H9 (cell line): ENCODE measurements around the gene HS3ST4. TPM values are rescaled to one million over a fixed set of nuclear protein-coding genes. Genes with fewer than 3 reads are reported as not detected.

Experiments
- DNase-seq: peaks from one replicate; pipeline ENCODE4 v3.0.0-alpha.2; 2017
- H2AFZ ChIP-seq: one replicate; pipeline ENCODE4 v1.6.1; 2013; ENCODE audit warnings: mild to moderate bottlenecking, low read length, control low read depth, moderate library complexity
- H2AK5ac ChIP-seq: 2 replicates; pipeline ENCODE4 v1.6.1; 2013; ENCODE audit warnings: low read length, control low read depth, mixed read lengths; ENCODE audit not compliant: insufficient read length
- H2BK120ac ChIP-seq: one replicate; pipeline ENCODE4 v1.6.1; 2013; ENCODE audit warnings: low read depth, mild to moderate bottlenecking, low read length, control low read depth, inconsistent platforms; ENCODE audit not compliant: poor library complexity, severe bottlenecking
- H2BK12ac ChIP-seq: 2 replicates; pipeline ENCODE4 v1.6.1; 2013; ENCODE audit warnings: low read length, control low read depth, mixed read lengths, low read depth; ENCODE audit not compliant: insufficient read length
- H2BK15ac ChIP-seq: 2 replicates; pipeline ENCODE4 v1.6.1; 2013; ENCODE audit warnings: low read depth, low read length, control low read depth
- H2BK20ac ChIP-seq: one replicate; pipeline ENCODE4 v1.6.1; 2013; ENCODE audit warnings: low read depth, mild to moderate bottlenecking, low read length, control low read depth, inconsistent platforms; ENCODE audit not compliant: poor library complexity, severe bottlenecking
- H2BK5ac ChIP-seq: 2 replicates; pipeline ENCODE4 v1.6.1; 2013; ENCODE audit warnings: low read length, control low read depth, mixed read lengths; ENCODE audit not compliant: insufficient read length
- H3K14ac ChIP-seq: 2 replicates; pipeline ENCODE4 v1.6.1; 2013; ENCODE audit warnings: low read length, control low read depth; ENCODE audit not compliant: insufficient read depth
- H3K18ac ChIP-seq: 2 replicates; pipeline ENCODE4 v1.6.1; 2013; ENCODE audit warnings: low read depth, mild to moderate bottlenecking, mixed read lengths, low read length, control low read depth; ENCODE audit not compliant: insufficient read length
- H3K23ac ChIP-seq: 2 replicates; pipeline ENCODE4 v1.6.1; 2013; ENCODE audit warnings: low read length, control low read depth, mixed read lengths, low read depth; ENCODE audit not compliant: insufficient read length
- H3K23me2 ChIP-seq: 2 replicates; pipeline ENCODE4 v1.6.1; 2013; ENCODE audit warnings: low read depth, mild to moderate bottlenecking, mixed read lengths, low read length, control low read depth; ENCODE audit not compliant: insufficient read length, poor library complexity, severe bottlenecking
- H3K27ac ChIP-seq: 2 replicates; pipeline ENCODE4 v1.5.1; 2013; ENCODE audit warnings: low read length, control low read depth, mixed read lengths, low read depth; ENCODE audit not compliant: insufficient read length
- H3K27me3 ChIP-seq: 2 replicates; pipeline ENCODE4 v1.6.1; 2013; ENCODE audit warnings: low read length, control low read depth, inconsistent platforms; ENCODE audit not compliant: insufficient read depth
- H3K4ac ChIP-seq: 2 replicates; pipeline ENCODE4 v1.6.1; 2013; ENCODE audit warnings: low read depth, mild to moderate bottlenecking, control low read depth, inconsistent platforms, low read length, moderate library complexity
- H3K4me1 ChIP-seq: 2 replicates; pipeline ENCODE4 v1.6.1; 2013; ENCODE audit warnings: low read length, control low read depth, inconsistent platforms; ENCODE audit not compliant: insufficient read depth
- H3K4me2 ChIP-seq: 2 replicates; pipeline ENCODE4 v1.6.1; 2013; ENCODE audit warnings: low read length, control low read depth, mixed read lengths; ENCODE audit not compliant: insufficient read length, insufficient read depth
- H3K56ac ChIP-seq: 2 replicates; pipeline ENCODE4 v1.6.1; 2013; ENCODE audit warnings: low read depth, mild to moderate bottlenecking, mixed read lengths, low read length, control low read depth; ENCODE audit not compliant: insufficient read length
- H3K79me1 ChIP-seq: 2 replicates; pipeline ENCODE4 v1.6.1; 2013; ENCODE audit warnings: low read depth, mild to moderate bottlenecking, moderate library complexity, low read length, control low read depth, inconsistent platforms; ENCODE audit not compliant: insufficient read depth, poor library complexity, severe bottlenecking
- H3K79me2 ChIP-seq: 2 replicates; pipeline ENCODE4 v1.6.1; 2013; ENCODE audit warnings: low read length, control low read depth, inconsistent platforms; ENCODE audit not compliant: insufficient read depth
- H3K9ac ChIP-seq: 2 replicates; pipeline ENCODE4 v1.6.1; 2013; ENCODE audit warnings: low read length, control low read depth, mixed read lengths; ENCODE audit not compliant: insufficient read length; ENCODE audit errors: extremely low read depth
- H3K9me3 ChIP-seq: one replicate; pipeline ENCODE4 v1.6.1; 2013; ENCODE audit warnings: low read depth, low read length, inconsistent platforms; ENCODE audit not compliant: control insufficient read depth
- H3T11ph ChIP-seq: one replicate; pipeline ENCODE4 v1.6.1; 2013; ENCODE audit warnings: mild to moderate bottlenecking, low read length, control low read depth, inconsistent platforms
- H4K20me1 ChIP-seq: one replicate; pipeline ENCODE4 v1.6.1; 2013; ENCODE audit not compliant: control insufficient read depth, insufficient read length, insufficient read depth
- H4K5ac ChIP-seq: 2 replicates; pipeline ENCODE4 v1.6.1; 2013; ENCODE audit warnings: low read depth, mild to moderate bottlenecking, mixed read lengths, low read length, control low read depth; ENCODE audit not compliant: insufficient read length
- H4K8ac ChIP-seq: replicated peaks from 2 replicates; pipeline ENCODE4 v1.6.1; 2013; ENCODE audit warnings: low read length, control low read depth, mixed read lengths, low read depth; ENCODE audit not compliant: insufficient read length
- H4K91ac ChIP-seq: 2 replicates; pipeline ENCODE4 v1.6.1; 2013; ENCODE audit warnings: low read depth, mild to moderate bottlenecking, moderate library complexity, mixed read lengths, low read length, control low read depth; ENCODE audit not compliant: insufficient read length
- H3K27ac Mint-ChIP-seq, 3 experiments: 2 replicates in 2 of 3; 3 replicates in 1 of 3; pipeline ENCODE4 v1.8.0; 2020 to 2021; ENCODE audit warnings: mixed read lengths in 3 of 3, mild to moderate bottlenecking in 1 of 3, moderate library complexity in 1 of 3
- H3K27me3 Mint-ChIP-seq: 2 replicates; pipeline ENCODE4 v1.8.0; 2021; ENCODE audit warnings: low read depth, mild to moderate bottlenecking, moderate library complexity, mixed read lengths
- H3K36me3 Mint-ChIP-seq, 3 experiments: 2 replicates in 2 of 3; 3 replicates in 1 of 3; pipeline ENCODE4 v1.8.0; 2020 to 2021; ENCODE audit warnings: low read depth in 3 of 3, mixed read lengths in 3 of 3; ENCODE audit not compliant: insufficient read depth in 1 of 3
- H3K4me1 Mint-ChIP-seq, 2 experiments: 2 replicates each; pipeline ENCODE4 v1.8.0; 2020; ENCODE audit warnings: mixed read lengths in 2 of 2
- H3K4me3 Mint-ChIP-seq, 2 experiments: 2 replicates in 1 of 2; 3 replicates in 1 of 2; pipeline ENCODE4 v1.8.0; 2020 to 2021; ENCODE audit warnings: mild to moderate bottlenecking in 2 of 2, mixed read lengths in 2 of 2, moderate library complexity in 1 of 2
- H3K9me3 Mint-ChIP-seq, 2 experiments: 2 replicates in 1 of 2; 3 replicates in 1 of 2; pipeline ENCODE4 v1.8.0; 2020; ENCODE audit warnings: mild to moderate bottlenecking in 2 of 2, mixed read lengths in 2 of 2, moderate library complexity in 1 of 2
- WGBS: extraction: QIAGEN DNeasy Blood & Tissue Kit; methylation state at CpG from one replicate; pipeline ENCODE4 v1.1.7; 2013; ENCODE audit warnings: missing lambda C conversion rate, low lambda C conversion rate, mixed read lengths; ENCODE audit not compliant: insufficient read length; ENCODE audit errors: extremely low coverage; 5-methylcytosine and 5-hydroxymethylcytosine counted together
- total RNA-seq: library from RNA; stranded (reverse); gene quantifications from 2 replicates; pipeline ENCODE4 v1.2.1, GENCODE V29; 2021
- TF ChIP-seq, protein P1 (sequence below): fragments of 200-600 bp; sonication (generic); conservative IDR thresholded peaks from 3 replicates; pipeline ENCODE4 v1.8.0; 2021; ENCODE audit warnings: antibody characterized with exemption, mild to moderate bottlenecking

Gene HS3ST4
- total RNA-seq, 1 experiment from 2014 or later: 1.7 TPM

DNA sequence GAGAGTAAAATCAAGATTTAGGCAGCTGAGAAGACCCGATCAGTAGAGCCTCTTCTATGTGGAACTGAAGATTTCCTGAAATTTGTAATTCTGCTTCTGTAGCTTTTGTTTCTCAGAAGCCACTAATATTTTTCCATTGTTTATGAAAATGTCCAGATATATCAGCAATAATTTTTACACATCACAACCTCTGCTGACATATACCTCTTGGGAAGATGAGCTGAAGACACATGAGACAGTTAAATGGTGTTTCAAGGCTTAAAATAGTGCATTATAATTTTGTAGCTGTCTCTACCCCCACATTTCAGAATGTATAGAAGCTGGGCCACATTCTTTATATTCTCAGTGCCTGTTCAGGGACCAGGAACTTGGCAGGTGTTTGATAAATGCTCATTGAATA is 320.6 kb downstream of the HS3ST4 start:
- DNase-seq: no peak
- no peak overlapping the region for H3K9ac ChIP-seq
- no peaks in the 10 kb centered on the region for H3K23me2 ChIP-seq
- H3K79me2 ChIP-seq: no peaks in the 10 kb centered on the region
- H3K36me3 Mint-ChIP-seq: peaks cover 1 to 14% (median 7%) of the 10 kb centered on the region in 3 experiments; a peak in 5 of 7 replicates
- no peak overlapping the region for H2AK5ac ChIP-seq
- H3K9me3 Mint-ChIP-seq: peaks cover 11 to 23% of the 10 kb centered on the region in 2 experiments
- no peaks in the 10 kb centered on the region for H3K79me1 ChIP-seq
- no peak overlapping the region for H3K56ac ChIP-seq
- no peak overlapping the region for H4K8ac ChIP-seq
- no peaks in the 10 kb centered on the region for H3K27me3 Mint-ChIP-seq
- no peak overlapping the region for H4K91ac ChIP-seq
- H3T11ph ChIP-seq: no peak overlapping the region
- H2AFZ ChIP-seq: no peak overlapping the region
- H3K4me2 ChIP-seq: no peak overlapping the region
- WGBS: no CpG with 5 or more reads among the region's 1 CpG
- no peak overlapping the region for H3K23ac ChIP-seq
- peaks cover 0 to 3% of the 10 kb centered on the region in 2 experiments; a peak in 1 of 4 replicates for H3K4me1 Mint-ChIP-seq
- H3K9me3 ChIP-seq: peaks cover 4% of the 10 kb centered on the region
- H2BK120ac ChIP-seq: no peak overlapping the region
- no peak overlapping the region for H3K27ac ChIP-seq
- no peak overlapping the region for H3K14ac ChIP-seq
- H3K4me3 Mint-ChIP-seq: no peak overlapping the region
- H2BK12ac ChIP-seq: no peak overlapping the region
- H2BK5ac ChIP-seq: no peak overlapping the region
- no peaks in the 10 kb centered on the region for H3K27me3 ChIP-seq
- TF ChIP-seq, protein P1, sequence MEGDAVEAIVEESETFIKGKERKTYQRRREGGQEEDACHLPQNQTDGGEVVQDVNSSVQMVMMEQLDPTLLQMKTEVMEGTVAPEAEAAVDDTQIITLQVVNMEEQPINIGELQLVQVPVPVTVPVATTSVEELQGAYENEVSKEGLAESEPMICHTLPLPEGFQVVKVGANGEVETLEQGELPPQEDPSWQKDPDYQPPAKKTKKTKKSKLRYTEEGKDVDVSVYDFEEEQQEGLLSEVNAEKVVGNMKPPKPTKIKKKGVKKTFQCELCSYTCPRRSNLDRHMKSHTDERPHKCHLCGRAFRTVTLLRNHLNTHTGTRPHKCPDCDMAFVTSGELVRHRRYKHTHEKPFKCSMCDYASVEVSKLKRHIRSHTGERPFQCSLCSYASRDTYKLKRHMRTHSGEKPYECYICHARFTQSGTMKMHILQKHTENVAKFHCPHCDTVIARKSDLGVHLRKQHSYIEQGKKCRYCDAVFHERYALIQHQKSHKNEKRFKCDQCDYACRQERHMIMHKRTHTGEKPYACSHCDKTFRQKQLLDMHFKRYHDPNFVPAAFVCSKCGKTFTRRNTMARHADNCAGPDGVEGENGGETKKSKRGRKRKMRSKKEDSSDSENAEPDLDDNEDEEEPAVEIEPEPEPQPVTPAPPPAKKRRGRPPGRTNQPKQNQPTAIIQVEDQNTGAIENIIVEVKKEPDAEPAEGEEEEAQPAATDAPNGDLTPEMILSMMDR: no peak
- H3K4me1 ChIP-seq: no peaks in the 10 kb centered on the region
- H3K4ac ChIP-seq: no peak overlapping the region
- H4K20me1 ChIP-seq: no peaks in the 10 kb centered on the region
- no peak overlapping the region for H2BK15ac ChIP-seq
- no peak overlapping the region for H4K5ac ChIP-seq
- no peak overlapping the region for H2BK20ac ChIP-seq
- H3K18ac ChIP-seq: no peak overlapping the region
- H3K27ac Mint-ChIP-seq: no peak overlapping the region
